Gastroesophageal sphincter (tissue), 4 donors: ENCODE data around the gene NRF1. TPM values are rescaled to one million over a fixed set of nuclear protein-coding genes. Genes with fewer than 3 reads are reported as not detected.

Source experiments
- ATAC-seq: fragments of 150-250 bp; one replicate; pipeline ENCODE4 v1.9.1; 2016; ENCODE audit warnings: mild to moderate bottlenecking, moderate library complexity
- H3K27ac ChIP-seq, 4 donors: fragments of 200-600 bp; sonication (generic) in 3 of 4; 1 replicate in 3 of 4; 2 replicates in 1 of 4; pipeline ENCODE4 v1.5.1; 2016 to 2019
- H3K27me3 ChIP-seq: fragments of 200-600 bp; sonication (generic); one replicate; pipeline ENCODE4 v1.5.1; 2019
- H3K36me3 ChIP-seq, 2 donors: fragments of 200-600 bp; sonication (generic); one replicate each; pipeline ENCODE4 v1.5.1; 2019; ENCODE audit warnings: control low read depth in 1 of 2
- H3K4me1 ChIP-seq, 3 donors: fragments of 200-600 bp; sonication (generic); 1 replicate in 2 of 3; 2 replicates in 1 of 3; pipeline ENCODE4 v1.5.1; 2016 to 2019; ENCODE audit warnings: control low read depth in 2 of 3
- H3K4me3 ChIP-seq, 2 donors: fragments of 200-600 bp; sonication (generic); one replicate each; pipeline ENCODE4 v1.5.1; 2019; ENCODE audit warnings: mild to moderate bottlenecking in 1 of 2, moderate library complexity in 1 of 2
- H3K9me3 ChIP-seq, 3 donors: fragments of 200-600 bp; sonication (generic); one replicate each; pipeline ENCODE4 v1.5.1; 2017 to 2019; ENCODE audit warnings: control low read depth in 2 of 3
- EP300 ChIP-seq: sonication (generic); formaldehyde crosslinking; IDR thresholded peaks from one replicate; pipeline ENCODE4 v1.6.1; 2017; ENCODE audit warnings: antibody characterized with exemption, mild to moderate bottlenecking
- POLR2A ChIP-seq, 2 donors: fragments of 450-650 bp; IDR thresholded peaks; one replicate each; pipeline ENCODE4 v1.6.1; 2017; ENCODE audit warnings: antibody characterized with exemption in 2 of 2, mild to moderate bottlenecking in 2 of 2, moderate library complexity in 1 of 2
- POLR2AphosphoS5 ChIP-seq: sonication (generic); formaldehyde crosslinking; IDR thresholded peaks from one replicate; pipeline ENCODE4 v1.6.1; 2017; ENCODE audit warnings: antibody characterized with exemption
- WGBS, 2 donors: methylation state at CpG; one replicate each; pipeline ENCODE4 v1.1.5; 2018; ENCODE audit warnings: low coverage in 1 of 2; 5-methylcytosine and 5-hydroxymethylcytosine counted together
- small RNA-seq, 4 donors: library from RNA; depleted of rRNA; stranded (forward); fragments of <200 nt; gene quantifications; one replicate each; pipeline ENCODE3, GENCODE V24; 2016
- total RNA-seq, 4 donors: library from RNA; depleted of rRNA; stranded (reverse); fragments of >200 nt; gene quantifications; one replicate each; pipeline ENCODE4 v1.1.0, GENCODE V29; 2016
- TF ChIP-seq, protein P1 (sequence below), 4 experiments: fragments of 200-600 bp in 2 of 4; fragments of 450-650 bp in 2 of 4; sonication (generic) in 1 of 4; IDR thresholded peaks; one replicate each; pipeline ENCODE4 v1.5.1; 2017 to 2019; ENCODE audit warnings: antibody characterized with exemption in 4 of 4, mild to moderate bottlenecking in 2 of 4, moderate library complexity in 2 of 4

Gene NRF1
- total RNA-seq, 4 donors from 2014 or later = 7.8 to 20.5 (median 17.0) TPM

DNA sequence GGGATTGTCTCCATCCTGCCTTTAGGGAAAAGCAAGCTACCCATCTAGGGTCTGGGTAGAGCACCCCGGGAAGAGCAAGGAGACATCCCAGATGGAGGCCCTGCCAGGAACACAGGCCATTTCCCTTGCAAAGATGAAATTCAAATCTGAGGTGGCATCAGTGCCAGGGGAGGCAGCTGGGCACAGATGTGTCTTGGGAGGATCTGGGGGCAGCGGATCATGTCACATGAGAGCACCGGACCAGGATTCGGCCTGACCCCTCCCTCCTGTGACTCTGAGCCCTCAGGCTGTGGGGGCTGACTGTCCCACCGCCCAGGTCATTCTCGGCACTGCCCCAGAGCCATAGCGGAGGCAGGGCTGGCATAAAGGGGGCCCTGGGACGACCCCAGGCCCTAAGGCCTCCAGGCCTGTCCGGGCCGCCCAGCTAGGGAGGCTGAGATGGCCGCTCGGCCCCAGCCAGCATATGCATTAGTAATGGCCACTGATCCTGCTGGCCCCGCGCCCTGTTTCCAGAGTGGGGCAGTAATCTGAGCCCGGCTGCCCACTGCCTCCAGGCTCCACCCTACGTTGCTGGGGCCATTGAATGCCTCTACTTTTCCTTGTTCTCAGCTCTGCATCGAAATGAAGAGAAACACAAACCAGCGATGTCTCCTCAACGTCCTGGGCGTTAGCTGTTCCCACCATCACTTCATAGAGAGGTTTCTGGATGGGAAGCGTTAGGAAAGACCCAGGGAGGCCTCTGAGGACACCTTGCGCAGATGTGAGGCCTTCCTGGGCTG, 192.8 kb downstream of the NRF1 start:
- H3K4me3 ChIP-seq = no peak overlapping the region
- no peak overlapping the region for H3K27ac ChIP-seq
- TF ChIP-seq POLR2AphosphoS5 = no peak
- TF ChIP-seq, protein P1, sequence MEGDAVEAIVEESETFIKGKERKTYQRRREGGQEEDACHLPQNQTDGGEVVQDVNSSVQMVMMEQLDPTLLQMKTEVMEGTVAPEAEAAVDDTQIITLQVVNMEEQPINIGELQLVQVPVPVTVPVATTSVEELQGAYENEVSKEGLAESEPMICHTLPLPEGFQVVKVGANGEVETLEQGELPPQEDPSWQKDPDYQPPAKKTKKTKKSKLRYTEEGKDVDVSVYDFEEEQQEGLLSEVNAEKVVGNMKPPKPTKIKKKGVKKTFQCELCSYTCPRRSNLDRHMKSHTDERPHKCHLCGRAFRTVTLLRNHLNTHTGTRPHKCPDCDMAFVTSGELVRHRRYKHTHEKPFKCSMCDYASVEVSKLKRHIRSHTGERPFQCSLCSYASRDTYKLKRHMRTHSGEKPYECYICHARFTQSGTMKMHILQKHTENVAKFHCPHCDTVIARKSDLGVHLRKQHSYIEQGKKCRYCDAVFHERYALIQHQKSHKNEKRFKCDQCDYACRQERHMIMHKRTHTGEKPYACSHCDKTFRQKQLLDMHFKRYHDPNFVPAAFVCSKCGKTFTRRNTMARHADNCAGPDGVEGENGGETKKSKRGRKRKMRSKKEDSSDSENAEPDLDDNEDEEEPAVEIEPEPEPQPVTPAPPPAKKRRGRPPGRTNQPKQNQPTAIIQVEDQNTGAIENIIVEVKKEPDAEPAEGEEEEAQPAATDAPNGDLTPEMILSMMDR (IDR thresholded peaks at IDR 0.05) = no peak
- TF ChIP-seq POLR2A (IDR thresholded peaks at IDR 0.05) = no peak
- TF ChIP-seq EP300 = no peak
- 90 to 100% methylated on average over 1 to 8 of the region's 22 CpGs for WGBS, 2 donors
- H3K9me3 ChIP-seq = no peaks in the 10 kb centered on the region
- peaks cover 28% of the 10 kb centered on the region for H3K27me3 ChIP-seq
- H3K4me1 ChIP-seq = no peaks in the 10 kb centered on the region
- ATAC-seq = no peak
- H3K36me3 ChIP-seq = no peaks in the 10 kb centered on the region

DNA sequence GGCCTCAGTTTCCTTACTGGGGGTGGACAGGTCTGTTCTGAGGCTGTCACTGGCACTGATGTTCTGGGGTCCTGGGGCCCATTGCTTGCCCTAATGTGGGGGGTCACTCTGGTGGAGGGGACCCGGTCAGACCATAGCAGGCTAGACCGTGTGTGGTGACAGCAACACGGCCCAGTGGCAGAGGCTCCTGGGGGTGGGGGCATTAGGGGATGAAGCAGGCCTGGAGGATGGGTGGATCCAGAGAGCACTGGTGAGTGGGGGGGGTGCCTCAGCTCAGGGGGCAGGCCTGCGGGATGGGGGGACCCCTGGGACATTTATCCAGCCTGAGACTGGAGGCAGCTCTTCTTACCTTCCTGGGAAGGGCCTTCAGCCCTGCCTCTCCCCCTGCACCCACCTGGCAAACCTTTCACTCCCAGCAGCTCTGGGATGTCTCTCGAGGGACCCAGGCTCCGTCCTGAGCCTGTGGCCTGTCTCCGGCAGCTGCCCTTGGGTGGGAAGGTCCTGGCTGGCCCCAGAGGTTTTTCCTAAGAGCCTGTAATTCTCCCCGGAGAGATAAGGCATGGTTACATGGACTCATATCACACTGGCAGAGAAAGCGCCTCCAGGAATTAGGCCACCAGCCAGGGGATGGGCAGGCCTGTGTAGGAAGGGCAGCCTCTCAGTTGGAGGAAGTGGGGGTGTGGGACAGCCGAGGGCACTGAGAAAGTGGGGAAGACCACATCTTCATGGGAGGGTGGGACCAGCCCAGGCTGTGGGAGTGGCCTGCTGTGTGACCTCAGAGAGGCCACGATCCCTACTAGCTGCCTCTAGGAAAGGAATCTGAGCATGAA, 193.6 kb downstream of the NRF1 start:
- no peak for ATAC-seq
- WGBS, 2 donors = 56 to 69% methylated on average over 2 of the region's 11 CpGs

More for the DNA sequence above, 193.6 kb downstream of the NRF1 start:
- H3K27me3 ChIP-seq = peaks cover 23% of the 10 kb centered on the region
- TF ChIP-seq, protein P1 (IDR thresholded peaks at IDR 0.05) = no peak
- TF ChIP-seq EP300 (no peak), POLR2A (IDR thresholded peaks at IDR 0.05) (no peak), POLR2AphosphoS5 (no peak)
- H3K4me1 ChIP-seq = no peaks in the 10 kb centered on the region
- no peaks in the 10 kb centered on the region for H3K9me3 ChIP-seq
- H3K4me3 ChIP-seq = no peak overlapping the region
- no peaks in the 10 kb centered on the region for H3K36me3 ChIP-seq
- no peak overlapping the region for H3K27ac ChIP-seq

Small RNA genes lying within 50 kb of the gene (small RNA-seq; reads per million reads assigned to genes)
- gene MIR182 = 48.0 to 258 (median 138) reads per million in 4 donors
- 3.3 to 11.5 (median 4.6) reads per million in 4 donors for gene MIR183
- gene MIR96 = 0 to 0.18 (median 0) reads per million in 4 donors

Other genes starting within 250 kb of the NRF1 start
- 1 to 10 TPM; 1.2 to 2.6 (median 1.9) TPM for gene STRIP2, start 177.3 kb upstream of the NRF1 start, total RNA-seq
- not detected for gene SMKR1, start 109.2 kb upstream of the NRF1 start, total RNA-seq